GM18909 (cell line): ENCODE measurements around the gene RLIM.

Source experiments
- ATAC-seq: cut with Tn5 transposase; IDR thresholded peaks from one replicate; pipeline ENCODE4 v1.9.1; 2021; ENCODE audit warnings: mild to moderate bottlenecking; ENCODE audit not compliant: unreplicated experiment, poor library complexity

RLIM gene

GRCh38 chrX:74536832-74537371, 77.5 kb downstream of the RLIM start:
- peak; percentile 28 for ATAC-seq

- peak; percentile 63 for ATAC-seq
Measured at GRCh38 chrX:74536152-74536831, 78.1 kb downstream of the RLIM start.

GRCh38 chrX:74535408-74536151, 78.8 kb downstream of the RLIM start:
- peak; percentile 34 for ATAC-seq
